T1000 (cell line): ENCODE measurements around the gene PTPN1.

Experiments used
- DNase-seq: peaks from one replicate; lab custom pipeline; 2025; ENCODE audit warnings: mixed read lengths; lab: John Stamatoyannopoulos, UW

PTPN1 gene

DNA sequence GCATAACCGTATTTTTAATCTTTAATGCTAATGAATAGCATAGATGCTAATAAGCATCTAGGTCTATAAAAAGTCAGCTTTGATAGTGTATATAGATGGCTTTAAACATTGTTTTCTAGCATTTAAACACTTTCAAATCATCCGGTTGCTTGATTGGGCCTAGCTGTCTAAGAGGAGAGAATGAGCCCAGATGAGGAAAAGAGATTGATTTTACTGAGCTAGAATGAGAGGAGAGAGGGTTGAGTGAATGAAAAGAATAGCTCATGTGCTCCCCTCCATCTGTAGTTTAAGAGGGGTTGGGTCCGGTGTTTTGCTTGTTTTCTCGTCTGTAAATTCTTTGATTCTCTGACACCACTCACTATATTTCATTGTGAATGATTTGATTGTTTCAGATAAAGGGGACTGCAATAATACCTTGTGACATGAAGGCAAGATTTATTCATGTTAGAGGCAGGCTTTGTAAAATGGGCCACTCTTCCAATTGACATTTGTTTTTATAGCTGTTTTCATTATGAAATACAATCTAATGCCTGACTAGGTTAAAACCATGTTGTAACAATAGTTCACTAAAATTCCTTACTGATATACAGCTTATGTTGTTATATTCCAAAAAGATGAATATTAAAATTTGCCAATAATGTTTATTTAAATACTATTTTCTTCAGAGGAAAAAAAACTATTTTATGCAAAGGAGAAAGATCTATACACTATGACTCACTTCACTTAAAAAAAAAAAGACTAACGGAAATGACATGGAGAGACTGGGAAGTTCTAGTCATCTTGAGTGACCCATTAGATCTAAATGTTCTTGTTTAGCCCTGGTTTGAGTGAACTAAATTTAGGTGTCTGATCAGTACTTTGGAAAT lies 3.2 kb downstream of the PTPN1 start:
- DNase-seq: no peak

DNA sequence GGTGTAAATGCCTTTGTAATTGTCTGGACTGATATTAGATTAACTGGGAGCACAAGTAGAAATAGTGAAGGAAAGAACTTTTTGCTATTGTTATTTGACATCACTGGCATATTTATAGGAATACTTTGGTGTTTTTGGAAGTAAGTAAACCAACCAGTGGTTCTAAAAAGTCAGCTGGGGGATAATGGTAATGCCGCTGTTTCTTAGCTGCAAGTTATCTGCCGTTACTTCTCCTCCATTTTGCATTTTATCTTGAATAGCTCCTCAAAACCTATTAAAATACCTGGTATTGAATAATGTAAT lies 3.8 kb downstream of the PTPN1 start:
- DNase-seq: no peak

DNA sequence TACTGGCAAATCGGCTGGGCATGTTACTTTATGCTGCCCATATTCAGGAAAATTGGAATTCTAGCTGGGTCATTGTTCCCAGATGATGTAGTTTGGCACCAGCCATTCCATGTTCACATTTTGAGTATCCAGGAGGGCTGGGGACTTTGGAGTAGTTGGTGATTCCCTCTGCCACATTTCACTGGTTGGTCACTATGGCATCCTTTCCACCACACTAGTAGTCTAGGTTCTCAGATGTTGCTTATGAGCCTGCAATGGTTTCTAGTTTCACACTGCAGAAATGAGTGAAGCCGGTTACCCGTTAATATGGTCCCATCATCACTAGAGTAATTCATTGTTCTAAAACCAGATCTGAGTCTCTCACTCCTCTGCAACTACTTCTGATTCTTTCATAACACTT lies 4.6 kb downstream of the PTPN1 start:
- no peak for DNase-seq

GRCh38 chr20:50515471-50516106 lies 5.4 kb downstream of the PTPN1 start:
- DNase-seq: no peak

- no peak for DNase-seq
These were observed 6.2 kb downstream of the PTPN1 start for GRCh38 chr20:50516180-50516934.

DNA sequence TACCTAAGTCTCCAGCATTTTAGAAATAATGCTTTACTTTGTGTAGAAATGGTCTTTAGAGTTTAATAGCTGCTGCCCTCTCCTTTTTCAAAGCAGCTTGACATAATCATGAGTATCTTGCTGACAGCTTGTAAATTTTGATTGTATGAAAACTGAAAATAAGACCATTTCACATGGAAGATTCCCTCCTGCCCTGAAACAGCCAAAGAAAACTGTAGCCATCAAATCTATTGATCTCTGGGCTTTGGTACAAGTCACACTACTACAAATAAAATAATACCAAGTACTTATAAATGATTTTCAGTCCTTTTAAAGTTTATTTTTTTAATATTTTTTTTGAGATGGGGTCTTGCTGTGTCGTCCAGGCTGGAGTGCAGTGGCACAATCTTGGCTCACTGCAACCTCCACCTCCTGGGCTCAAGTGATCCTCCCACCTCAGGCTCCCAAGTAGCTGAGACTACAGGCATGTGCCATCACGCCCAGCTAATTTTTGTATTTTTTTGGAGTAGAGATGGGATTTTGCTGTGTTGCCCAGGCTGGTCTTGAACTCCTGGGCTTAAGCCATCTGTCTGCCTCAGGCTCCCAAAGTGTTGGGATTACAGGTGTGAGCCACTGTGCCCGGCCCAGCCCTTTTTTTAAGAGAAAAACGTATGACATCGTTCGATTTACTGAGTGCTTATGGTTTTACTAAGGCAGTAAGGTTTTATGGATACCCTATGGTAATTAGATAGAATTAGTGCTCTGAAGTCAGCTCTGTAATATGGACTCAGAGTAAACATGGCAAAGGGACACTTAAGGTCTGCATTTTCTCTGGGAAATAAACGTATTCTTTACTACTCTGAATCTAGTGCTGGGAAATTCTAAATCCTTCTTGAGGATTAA lies 7.0 kb downstream of the PTPN1 start:
- no peak for DNase-seq

DNA sequence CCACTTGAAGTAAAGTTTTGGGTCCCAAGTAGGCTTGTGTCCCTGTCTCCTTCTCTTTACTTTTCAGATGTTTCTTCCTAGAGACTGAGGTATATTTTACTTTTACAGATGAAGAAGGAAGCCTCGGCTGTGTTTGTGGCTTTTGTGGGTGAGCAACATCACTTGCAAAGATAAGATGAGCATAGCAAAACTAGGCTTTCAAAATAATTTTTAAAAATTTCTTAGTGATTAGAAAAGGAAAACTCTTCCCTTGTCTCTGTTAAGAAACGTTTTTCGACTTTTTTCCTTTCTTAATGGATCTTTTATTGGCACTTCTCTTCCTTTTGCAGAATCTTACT lies 7.6 kb downstream of the PTPN1 start:
- no peak for DNase-seq

- no peak for DNase-seq
These were observed 8.1 kb downstream of the PTPN1 start for GRCh38 chr20:50518270-50518721.

- no peak for DNase-seq
These were observed 9.0 kb downstream of the PTPN1 start for GRCh38 chr20:50519036-50519762.

GRCh38 chr20:50520222-50520880 lies 10.2 kb downstream of the PTPN1 start:
- DNase-seq: no peak

DNA sequence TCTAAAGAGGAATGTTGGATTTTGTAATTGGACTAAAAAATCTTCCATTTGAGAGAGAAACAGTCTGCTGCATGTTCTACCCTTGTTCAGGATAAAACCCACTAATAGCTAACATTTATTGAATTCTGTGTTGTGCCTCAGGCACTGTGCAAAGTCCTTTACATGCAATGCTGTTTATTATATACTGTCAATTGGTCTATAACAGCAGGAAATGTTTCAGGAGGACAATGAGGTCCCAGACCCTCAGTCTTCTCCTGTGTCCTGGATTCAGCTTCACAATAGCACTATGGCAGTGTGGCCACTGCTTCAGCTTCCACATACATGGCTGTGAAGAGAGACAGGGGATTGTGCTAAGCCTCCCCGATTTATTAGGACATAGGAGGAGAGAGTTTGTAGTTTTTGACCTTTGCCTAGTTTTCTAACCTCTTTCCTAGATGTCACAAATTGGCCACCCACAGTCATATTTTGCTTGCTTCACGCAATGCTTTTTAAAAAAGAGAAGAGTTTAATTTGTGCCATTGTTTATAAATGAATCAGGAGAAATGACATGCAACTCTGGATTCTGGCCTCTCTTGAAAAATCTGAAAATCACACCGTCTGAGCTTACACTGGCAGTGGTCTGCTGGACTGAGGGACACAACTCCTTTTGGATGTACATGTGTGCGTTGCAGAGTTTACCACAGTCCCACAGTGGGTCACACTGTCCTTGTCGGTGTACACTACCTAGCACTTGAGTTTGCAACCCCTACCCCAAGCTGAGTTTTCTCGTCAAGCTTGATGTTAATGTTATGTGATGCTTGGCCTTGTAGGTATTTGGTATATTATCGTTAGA lies 11.3 kb downstream of the PTPN1 start:
- no peak for DNase-seq

DNA sequence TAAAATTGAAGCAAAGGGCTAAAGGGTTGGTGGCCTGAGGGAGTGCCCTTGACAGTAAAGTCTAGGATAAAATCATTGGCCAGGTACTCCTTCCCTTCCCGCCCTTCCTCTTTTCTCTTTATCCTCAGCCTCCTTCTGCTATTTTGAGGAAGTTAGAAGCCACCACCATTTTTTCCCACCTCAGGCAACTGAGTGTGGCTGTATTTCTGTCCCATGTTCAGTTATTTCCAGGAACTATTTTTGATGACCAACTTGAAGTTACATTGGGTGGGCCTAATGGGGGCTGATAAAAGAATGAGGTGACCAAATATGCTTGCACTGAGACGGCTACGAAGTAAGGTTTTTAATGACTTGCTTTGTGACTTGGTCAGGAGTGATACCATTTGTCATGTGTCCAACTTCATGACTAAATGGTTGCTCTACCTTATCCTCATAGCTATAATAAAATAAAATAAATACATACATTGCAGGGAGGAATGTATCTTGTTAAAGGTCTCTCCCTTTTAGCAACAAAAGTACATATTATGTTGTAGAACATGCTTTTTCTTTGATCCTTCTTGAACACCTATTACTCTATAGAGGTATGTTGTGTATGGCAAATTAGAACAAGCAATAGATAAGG lies 12.0 kb downstream of the PTPN1 start:
- DNase-seq: no peak

- DNase-seq: no peak
These were observed 13.5 kb downstream of the PTPN1 start for GRCh38 chr20:50523552-50524167.

- DNase-seq: no peak
These were observed 15.5 kb downstream of the PTPN1 start for GRCh38 chr20:50525681-50526080.

- no peak for DNase-seq
These were observed 16.3 kb downstream of the PTPN1 start for GRCh38 chr20:50526403-50526989.

- no peak for DNase-seq
These were observed 17.0 kb downstream of the PTPN1 start for GRCh38 chr20:50527068-50527605.

DNA sequence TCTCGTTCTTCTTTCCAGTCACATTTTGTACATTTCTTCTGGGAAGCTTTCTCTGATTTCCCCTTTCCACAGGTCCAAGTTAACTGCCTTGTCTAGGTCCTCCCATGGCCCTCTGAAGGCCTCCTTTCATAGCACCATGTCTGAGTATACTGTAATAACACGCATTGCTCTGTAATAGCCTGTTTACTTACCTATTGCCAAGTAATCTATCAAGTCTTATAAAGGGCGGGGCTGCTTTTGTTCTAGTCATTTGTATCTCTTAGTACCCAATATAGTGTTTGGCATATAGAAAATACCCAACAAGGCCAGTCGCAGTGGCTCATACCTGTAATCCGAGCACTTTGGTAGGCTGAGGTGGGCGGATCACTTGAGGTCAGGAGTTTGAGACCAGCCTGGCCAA lies 17.9 kb downstream of the PTPN1 start:
- DNase-seq: no peak

- DNase-seq: no peak
These were observed 18.7 kb downstream of the PTPN1 start for GRCh38 chr20:50528804-50529351.
